NCI-H510A (cell line): ENCODE data around the gene TBC1D16.

ENCODE experiments used
- DNase-seq: peaks from one replicate; lab custom pipeline; 2025; lab: John Stamatoyannopoulos, UW

Gene TBC1D16

GRCh38 chr17:79938336-79939093 lies 97.2 kb downstream of the TBC1D16 start:
- DNase-seq, result no peak

- DNase-seq, result no peak
These were observed 98.0 kb downstream of the TBC1D16 start for GRCh38 chr17:79937391-79938335.

GRCh38 chr17:79936641-79937381 lies 98.9 kb downstream of the TBC1D16 start:
- DNase-seq, result no peak

- DNase-seq, result no peak
These were observed 99.6 kb downstream of the TBC1D16 start for GRCh38 chr17:79936050-79936449.

- DNase-seq, result no peak
These were observed 100.3 kb downstream of the TBC1D16 start for GRCh38 chr17:79935197-79935885.

GRCh38 chr17:79934653-79934970 lies 101.1 kb downstream of the TBC1D16 start:
- no peak for DNase-seq

GRCh38 chr17:79933863-79934652 lies 101.6 kb downstream of the TBC1D16 start:
- DNase-seq, result no peak

- no peak for DNase-seq
These were observed 103.0 kb downstream of the TBC1D16 start for GRCh38 chr17:79932451-79933306.

- DNase-seq, result no peak
These were observed 103.8 kb downstream of the TBC1D16 start for GRCh38 chr17:79931817-79932309.

GRCh38 chr17:79930877-79931816 lies 104.5 kb downstream of the TBC1D16 start:
- DNase-seq, result no peak

- no peak for DNase-seq
These were observed 105.4 kb downstream of the TBC1D16 start for GRCh38 chr17:79930062-79930876.

GRCh38 chr17:79929257-79930061 lies 106.2 kb downstream of the TBC1D16 start:
- no peak for DNase-seq

GRCh38 chr17:79928502-79929256 lies 107.0 kb downstream of the TBC1D16 start:
- DNase-seq, result no peak

- no peak for DNase-seq
These were observed 107.8 kb downstream of the TBC1D16 start for GRCh38 chr17:79927688-79928501.

GRCh38 chr17:79927136-79927661 lies 108.5 kb downstream of the TBC1D16 start:
- DNase-seq, result no peak
